Medulla oblongata (tissue), 1 donor: ENCODE data around the gene PPIB.
"Not testable (repeated sequence)": the region's sequence is repeated elsewhere in the genome, so short reads cannot be mapped to it uniquely, and the experiment has no call there.

Experiments
- DNase-seq: peaks from one replicate; pipeline ENCODE4 v3.0.0-alpha.2; 2015; ENCODE audit errors: extremely low spot score

The PPIB gene

GRCh38 chr15:64110108-64110701, 52.6 kb downstream of the PPIB start:
- DNase-seq = not testable (repeated sequence)

GRCh38 chr15:64107337-64107736, 55.5 kb downstream of the PPIB start:
- no peak for DNase-seq
